ENCODE measurements around the gene KANSL1. TPM values are rescaled to one million over a fixed set of nuclear protein-coding genes. Genes with fewer than 3 reads are reported as not detected.
"Not testable (repeated sequence)": the region's sequence is repeated elsewhere in the genome, so short reads cannot be mapped to it uniquely, and the experiment has no call there.

The KANSL1 gene
- total RNA-seq, 1 experiment from 2014 or later = 41.7 TPM

GRCh38 chr17:46035112-46035818 is 158.0 kb downstream of the KANSL1 start:
- in situ Hi-C loops (cut with HindIII; ENCODE audit: low sequenced_read_pairs) = no loop called here

DNA sequence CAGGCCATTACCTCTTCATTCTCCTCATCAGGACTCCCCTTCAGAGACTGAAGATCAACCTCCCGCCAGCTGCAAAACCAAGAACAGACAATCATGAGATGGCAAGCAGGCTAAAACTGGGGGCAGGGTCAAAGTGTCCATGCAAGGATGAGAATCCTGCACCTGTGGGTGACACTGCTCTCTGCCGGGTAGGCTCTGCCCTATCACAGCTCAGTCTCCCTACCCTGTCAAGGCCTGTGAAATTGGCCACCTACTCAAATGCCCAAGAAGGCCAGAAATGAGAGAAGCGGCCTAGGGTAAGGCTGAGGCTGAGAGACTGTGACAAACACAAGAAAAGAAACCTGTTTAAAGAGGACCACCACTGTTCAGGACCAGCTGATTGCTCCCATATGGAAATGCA is 159.8 kb downstream of the KANSL1 start:
- in situ Hi-C loops (cut with HindIII; ENCODE audit: low sequenced_read_pairs) = no loop called here
- no peak for DNase-seq (ENCODE audit: low spot score)

More at GRCh38 chr17:46035112-46035818, 158.0 kb downstream of the KANSL1 start:
- no peak for DNase-seq (ENCODE audit: low spot score)

DNA sequence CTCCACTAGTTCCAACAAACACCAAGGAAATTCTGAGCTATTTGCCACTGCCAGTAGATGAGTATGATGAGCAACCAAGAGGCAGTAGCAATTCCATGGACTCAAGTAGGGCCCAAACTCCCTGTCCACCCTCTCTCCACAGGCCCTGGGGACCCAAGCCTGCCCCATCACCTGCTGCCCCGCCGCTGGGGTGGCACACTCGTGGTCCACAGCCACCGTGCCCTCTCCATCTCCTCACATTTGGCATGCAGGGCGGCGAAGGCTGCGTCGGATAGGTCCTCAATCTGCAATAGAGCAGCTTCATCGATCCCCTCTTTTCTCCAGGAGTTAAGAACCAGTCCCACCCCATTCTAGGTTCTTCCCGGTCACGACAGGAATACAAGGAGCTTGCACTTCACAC is 160.3 kb downstream of the KANSL1 start:
- in situ Hi-C loops (cut with HindIII; ENCODE audit: low sequenced_read_pairs) = no loop called here
- no peak for DNase-seq (ENCODE audit: low spot score)

GRCh38 chr17:46031920-46032319 is 161.3 kb downstream of the KANSL1 start:
- no peak for DNase-seq (ENCODE audit: low spot score)
- in situ Hi-C loops (cut with HindIII; ENCODE audit: low sequenced_read_pairs) = no loop called here

DNA sequence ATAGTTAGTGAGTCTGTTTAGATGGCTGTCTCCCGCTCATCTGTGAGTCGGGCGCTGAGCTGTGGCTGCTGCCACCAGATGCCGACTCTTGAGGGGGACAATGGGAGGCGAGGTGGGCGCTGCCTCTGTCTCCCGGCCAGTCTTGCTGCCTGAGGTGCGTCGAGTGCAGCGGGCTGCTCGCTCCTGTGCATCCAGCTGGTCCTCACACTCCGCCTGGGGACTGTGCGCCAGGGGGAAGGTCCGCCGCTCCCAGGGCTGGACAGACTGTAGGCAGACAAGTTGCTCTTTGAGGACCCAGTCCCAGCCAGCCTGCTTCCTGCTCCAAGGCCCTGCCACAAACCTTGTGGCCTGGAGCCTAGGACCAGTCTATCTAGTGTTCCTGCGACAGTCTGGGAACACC is 161.8 kb downstream of the KANSL1 start:
- in situ Hi-C loops (cut with HindIII; ENCODE audit: low sequenced_read_pairs) = no loop called here
- no peak for DNase-seq (ENCODE audit: low spot score)

GRCh38 chr17:46030752-46031151 is 162.5 kb downstream of the KANSL1 start:
- DNase-seq (ENCODE audit: low spot score) = no peak
- in situ Hi-C loops (cut with HindIII; ENCODE audit: low sequenced_read_pairs) = no loop called here

- in situ Hi-C loops (cut with HindIII; ENCODE audit: low sequenced_read_pairs) = no loop called here
Observed at GRCh38 chr17:46029627-46030026, 163.6 kb downstream of the KANSL1 start.

DNA sequence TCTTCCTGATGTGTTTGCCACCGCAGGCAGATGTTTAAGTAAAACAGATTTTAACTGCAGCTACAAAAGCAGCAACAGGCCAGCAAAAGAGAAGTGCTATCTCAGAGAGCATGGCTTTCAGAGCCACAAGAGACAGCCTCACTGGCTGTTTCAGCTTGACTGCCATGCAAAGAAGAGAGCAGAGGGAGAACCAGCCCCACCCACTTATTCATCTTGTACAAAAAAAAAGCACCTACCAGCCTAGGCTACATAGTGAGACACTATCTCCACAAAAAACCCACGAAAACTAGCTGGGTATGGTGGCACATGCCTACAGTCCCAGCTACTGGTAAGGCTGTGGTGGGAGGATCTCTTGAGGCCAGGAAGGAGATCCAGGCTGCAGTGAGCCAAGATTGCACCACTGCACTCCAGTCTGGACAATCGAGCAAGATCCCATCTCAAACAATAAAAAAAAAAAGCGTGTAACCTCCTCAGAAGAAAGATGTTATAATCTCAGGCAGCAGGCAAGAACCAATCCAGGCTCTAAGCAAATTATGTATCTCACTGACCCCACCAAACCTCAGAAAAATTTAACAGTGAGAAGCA is 164.2 kb downstream of the KANSL1 start:
- in situ Hi-C loops (cut with HindIII; ENCODE audit: low sequenced_read_pairs) = no loop called here
- DNase-seq (ENCODE audit: low spot score) = no peak

More at GRCh38 chr17:46029627-46030026, 163.6 kb downstream of the KANSL1 start:
- no peak for DNase-seq (ENCODE audit: low spot score)

DNA sequence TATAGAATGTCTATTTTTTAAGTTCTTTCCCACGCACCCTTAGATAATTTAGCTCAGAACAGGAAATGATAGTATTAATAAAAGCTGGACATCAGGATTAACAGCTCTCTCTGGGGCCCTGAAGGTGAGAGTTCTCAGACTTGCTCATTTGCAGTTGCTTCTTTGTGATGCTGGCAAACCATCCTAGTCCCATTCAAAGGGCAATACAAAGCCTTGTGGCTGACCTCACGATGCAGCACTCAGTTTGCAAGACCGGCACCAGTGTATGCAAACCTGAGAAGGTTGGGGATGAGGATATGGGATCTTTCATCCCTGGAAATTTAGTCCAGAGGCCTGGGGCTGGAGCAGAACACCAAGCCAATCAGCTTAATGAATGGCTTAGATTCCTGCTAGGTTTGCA is 164.9 kb downstream of the KANSL1 start:
- in situ Hi-C loops (cut with HindIII; ENCODE audit: low sequenced_read_pairs) = no loop called here

GRCh38 chr17:46027976-46028325 is 165.3 kb downstream of the KANSL1 start:
- in situ Hi-C loops (cut with HindIII; ENCODE audit: low sequenced_read_pairs) = no loop called here

More for the DNA sequence above, 164.9 kb downstream of the KANSL1 start:
- DNase-seq (ENCODE audit: low spot score) = no peak

GRCh38 chr17:46027048-46027975 is 165.9 kb downstream of the KANSL1 start:
- in situ Hi-C loops (cut with HindIII; ENCODE audit: low sequenced_read_pairs) = no loop called here
- no peak for DNase-seq (ENCODE audit: low spot score)

More at GRCh38 chr17:46027976-46028325, 165.3 kb downstream of the KANSL1 start:
- DNase-seq (ENCODE audit: low spot score) = no peak

DNA sequence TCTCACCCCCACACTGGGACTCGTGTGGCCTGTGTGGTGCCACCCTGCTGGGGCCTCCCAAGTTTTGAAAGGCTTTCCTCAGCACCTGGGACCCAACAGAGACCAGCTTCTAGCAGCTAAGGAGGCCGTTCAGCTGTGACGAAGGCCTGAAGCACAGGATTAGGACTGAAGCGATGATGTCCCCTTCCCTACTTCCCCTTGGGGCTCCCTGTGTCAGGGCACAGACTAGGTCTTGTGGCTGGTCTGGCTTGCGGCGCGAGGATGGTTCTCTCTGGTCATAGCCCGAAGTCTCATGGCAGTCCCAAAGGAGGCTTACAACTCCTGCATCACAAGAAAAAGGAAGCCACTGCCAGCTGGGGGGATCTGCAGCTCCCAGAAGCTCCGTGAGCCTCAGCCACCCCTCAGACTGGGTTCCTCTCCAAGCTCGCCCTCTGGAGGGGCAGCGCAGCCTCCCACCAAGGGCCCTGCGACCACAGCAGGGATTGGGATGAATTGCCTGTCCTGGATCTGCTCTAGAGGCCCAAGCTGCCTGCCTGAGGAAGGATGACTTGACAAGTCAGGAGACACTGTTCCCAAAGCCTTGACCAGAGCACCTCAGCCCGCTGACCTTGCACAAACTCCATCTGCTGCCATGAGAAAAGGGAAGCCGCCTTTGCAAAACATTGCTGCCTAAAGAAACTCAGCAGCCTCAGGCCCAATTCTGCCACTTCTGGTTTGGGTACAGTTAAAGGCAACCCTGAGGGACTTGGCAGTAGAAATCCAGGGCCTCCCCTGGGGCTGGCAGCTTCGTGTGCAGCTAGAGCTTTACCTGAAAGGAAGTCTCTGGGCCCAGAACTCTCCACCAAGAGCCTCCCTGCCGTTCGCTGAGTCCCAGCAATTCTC is 166.8 kb downstream of the KANSL1 start:
- no peak for DNase-seq (ENCODE audit: low spot score)
- in situ Hi-C loops (cut with HindIII; ENCODE audit: low sequenced_read_pairs) = no loop called here

DNA sequence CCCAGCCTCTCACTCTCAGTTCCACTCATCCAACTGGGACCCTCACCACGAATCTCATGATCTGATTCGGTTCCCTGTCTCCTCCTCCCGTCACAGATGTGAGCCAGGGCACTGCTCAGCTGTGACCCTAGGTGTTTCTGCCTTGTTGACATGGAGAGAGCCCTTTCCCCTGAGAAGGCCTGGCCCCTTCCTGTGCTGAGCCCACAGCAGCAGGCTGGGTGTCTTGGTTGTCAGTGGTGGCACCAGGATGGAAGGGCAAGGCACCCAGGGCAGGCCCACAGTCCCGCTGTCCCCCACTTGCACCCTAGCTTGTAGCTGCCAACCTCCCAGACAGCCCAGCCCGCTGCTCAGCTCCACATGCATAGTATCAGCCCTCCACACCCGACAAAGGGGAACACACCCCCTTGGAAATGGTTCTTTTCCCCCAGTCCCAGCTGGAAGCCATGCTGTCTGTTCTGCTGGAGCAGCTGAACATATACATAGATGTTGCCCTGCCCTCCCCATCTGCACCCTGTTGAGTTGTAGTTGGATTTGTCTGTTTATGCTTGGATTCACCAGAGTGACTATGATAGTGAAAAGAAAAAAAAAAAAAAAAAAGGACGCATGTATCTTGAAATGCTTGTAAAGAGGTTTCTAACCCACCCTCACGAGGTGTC is 167.6 kb downstream of the KANSL1 start:
- in situ Hi-C loops (cut with HindIII; ENCODE audit: low sequenced_read_pairs) = no loop called here
- no peak for DNase-seq (ENCODE audit: low spot score)

DNA sequence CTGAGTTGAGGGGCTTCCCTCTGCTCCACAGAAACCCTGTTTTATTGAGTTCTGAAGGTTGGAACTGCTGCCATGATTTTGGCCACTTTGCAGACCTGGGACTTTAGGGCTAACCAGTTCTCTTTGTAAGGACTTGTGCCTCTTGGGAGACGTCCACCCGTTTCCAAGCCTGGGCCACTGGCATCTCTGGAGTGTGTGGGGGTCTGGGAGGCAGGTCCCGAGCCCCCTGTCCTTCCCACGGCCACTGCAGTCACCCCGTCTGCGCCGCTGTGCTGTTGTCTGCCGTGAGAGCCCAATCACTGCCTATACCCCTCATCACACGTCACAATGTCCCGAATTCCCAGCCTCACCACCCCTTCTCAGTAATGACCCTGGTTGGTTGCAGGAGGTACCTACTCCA is 168.2 kb downstream of the KANSL1 start:
- no peak for DNase-seq (ENCODE audit: low spot score)
- in situ Hi-C loops (cut with HindIII; ENCODE audit: low sequenced_read_pairs) = no loop called here

DNA sequence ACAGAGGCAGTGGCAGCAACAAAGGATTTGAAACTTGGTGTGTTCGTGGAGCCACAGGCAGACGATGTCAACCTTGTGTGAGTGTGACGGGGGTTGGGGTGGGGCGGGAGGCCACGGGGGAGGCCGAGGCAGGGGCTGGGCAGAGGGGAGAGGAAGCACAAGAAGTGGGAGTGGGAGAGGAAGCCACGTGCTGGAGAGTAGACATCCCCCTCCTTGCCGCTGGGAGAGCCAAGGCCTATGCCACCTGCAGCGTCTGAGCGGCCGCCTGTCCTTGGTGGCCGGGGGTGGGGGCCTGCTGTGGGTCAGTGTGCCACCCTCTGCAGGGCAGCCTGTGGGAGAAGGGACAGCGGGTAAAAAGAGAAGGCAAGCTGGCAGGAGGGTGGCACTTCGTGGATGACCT is 168.6 kb downstream of the KANSL1 start:
- no peak for DNase-seq (ENCODE audit: low spot score)
- in situ Hi-C loops (cut with HindIII; ENCODE audit: low sequenced_read_pairs) = no loop called here

- DNase-seq (ENCODE audit: low spot score) = peak; percentile 61
- in situ Hi-C loops (cut with HindIII; ENCODE audit: low sequenced_read_pairs) = no loop called here
Observed at GRCh38 chr17:46023783-46024388, 169.3 kb downstream of the KANSL1 start.

DNA sequence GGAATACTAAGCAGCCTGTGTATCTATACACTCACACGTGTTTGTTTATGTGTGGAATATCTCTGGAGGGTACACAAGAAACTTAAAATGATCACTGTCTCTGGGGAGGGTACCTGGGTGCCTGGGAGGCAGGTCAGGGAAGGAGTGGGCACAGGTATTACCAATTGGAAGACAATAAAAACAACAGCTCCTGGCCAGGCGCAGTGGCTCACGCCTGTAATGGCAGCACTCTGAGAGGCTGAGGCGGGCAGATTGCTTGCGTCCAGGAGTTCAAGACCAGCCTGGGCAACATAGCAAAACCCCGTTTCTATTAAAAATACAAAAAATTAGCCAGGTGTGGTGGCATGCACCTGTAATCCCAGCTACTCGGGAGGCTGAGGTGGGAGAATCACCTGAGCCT is 169.9 kb downstream of the KANSL1 start:
- in situ Hi-C loops (cut with HindIII; ENCODE audit: low sequenced_read_pairs) = not testable (repeated sequence)

DNA sequence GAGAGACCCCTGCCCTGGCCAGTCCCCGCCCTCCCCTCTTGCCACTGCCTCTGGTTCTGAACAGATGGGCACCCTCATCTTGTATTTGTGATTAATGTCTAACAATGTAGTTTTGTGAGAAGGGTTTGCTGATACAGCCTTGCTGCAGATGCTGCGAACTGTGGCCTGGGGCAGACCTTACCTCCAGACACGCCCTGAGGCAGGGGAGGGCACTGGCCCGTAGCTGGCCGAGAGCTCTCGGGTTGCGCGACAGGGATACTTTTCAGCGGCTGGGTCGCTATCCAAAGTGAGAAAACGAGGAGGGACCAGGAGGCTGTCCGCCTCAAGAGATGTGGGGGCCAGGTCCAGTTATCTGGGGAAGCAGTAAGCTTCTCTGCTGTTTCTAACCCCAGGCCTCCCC is 172.2 kb downstream of the KANSL1 start:
- in situ Hi-C loops (cut with HindIII; ENCODE audit: low sequenced_read_pairs) = no loop called here
- no peak for DNase-seq (ENCODE audit: low spot score)

More for the DNA sequence above, 169.9 kb downstream of the KANSL1 start:
- not testable (repeated sequence) for DNase-seq (ENCODE audit: low spot score)

All from G401 (cell line).